Pons (tissue), 1 donor: ENCODE results near the gene SIL1.

Source experiments
- DNase-seq: peaks from one replicate; pipeline ENCODE4 v3.0.0-alpha.2; 2016; ENCODE audit warnings: low spot score

Gene SIL1

DNA sequence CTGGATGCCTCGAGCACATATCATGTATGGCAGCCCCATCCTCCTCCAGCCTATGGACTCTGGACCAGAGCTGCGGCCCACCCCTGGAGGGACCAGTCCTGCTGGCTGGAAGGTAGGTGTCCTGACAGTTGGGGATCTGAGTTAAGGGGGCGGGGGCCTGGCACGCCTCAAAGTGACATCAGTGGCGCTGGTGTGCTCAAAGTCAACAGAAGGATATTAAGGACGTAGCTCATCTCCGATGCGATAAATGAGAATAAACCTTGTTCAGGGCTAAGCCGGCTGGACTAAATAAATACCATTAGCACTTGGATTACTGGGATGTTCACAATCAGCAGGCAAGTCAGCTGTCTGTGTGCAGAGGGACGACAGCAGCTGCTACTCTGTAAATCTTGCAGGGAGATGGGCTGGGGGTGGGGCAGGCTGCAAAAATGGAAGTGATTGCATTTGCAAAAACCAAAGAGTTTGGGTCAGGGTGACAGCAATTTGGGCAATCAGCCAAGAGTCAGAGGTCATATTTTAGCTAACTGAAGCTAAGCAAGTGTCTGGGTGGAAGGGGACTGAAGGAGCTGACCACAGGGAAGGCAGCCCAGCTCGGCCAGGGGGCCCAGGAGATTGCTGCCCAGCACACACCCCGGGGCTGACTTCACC lies 243.0 kb downstream of the SIL1 start:
- DNase-seq: peak; percentile 80

DNA sequence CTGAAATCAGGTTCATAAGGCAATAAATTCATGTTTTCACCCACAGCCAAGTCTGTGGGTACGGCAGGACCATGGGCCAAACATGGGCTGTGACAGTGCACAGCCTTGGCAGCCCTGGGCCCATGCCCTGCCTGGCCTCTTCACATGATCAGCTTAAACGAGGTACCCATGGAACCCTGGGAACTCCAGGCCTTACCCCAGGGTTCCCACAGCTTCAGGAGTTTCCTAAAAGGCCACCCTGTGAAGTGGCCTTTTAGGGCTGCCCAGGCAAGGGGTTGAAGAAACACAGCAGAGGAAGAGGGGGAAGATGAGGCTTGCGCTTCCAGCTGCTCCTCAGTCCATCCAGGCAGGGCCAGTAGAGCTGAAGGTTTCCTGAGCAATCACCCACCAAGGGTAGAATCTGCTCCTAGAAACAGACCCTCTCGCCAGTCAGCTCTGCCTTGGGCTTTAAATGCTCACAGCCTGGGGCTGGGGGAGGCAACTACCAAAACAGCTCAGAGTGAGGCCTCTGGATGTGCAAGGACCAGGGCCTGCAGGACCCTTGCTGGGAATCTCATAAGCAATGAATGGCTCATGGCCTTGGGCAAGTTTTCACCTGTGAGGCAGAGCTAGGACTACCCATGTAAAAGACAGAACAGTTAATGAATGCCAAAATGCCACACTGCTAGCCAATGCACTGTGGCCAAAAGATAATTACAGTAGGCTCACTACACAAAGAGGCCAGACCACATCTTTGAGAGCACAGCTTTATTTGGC lies 243.7 kb downstream of the SIL1 start:
- no peak for DNase-seq

DNA sequence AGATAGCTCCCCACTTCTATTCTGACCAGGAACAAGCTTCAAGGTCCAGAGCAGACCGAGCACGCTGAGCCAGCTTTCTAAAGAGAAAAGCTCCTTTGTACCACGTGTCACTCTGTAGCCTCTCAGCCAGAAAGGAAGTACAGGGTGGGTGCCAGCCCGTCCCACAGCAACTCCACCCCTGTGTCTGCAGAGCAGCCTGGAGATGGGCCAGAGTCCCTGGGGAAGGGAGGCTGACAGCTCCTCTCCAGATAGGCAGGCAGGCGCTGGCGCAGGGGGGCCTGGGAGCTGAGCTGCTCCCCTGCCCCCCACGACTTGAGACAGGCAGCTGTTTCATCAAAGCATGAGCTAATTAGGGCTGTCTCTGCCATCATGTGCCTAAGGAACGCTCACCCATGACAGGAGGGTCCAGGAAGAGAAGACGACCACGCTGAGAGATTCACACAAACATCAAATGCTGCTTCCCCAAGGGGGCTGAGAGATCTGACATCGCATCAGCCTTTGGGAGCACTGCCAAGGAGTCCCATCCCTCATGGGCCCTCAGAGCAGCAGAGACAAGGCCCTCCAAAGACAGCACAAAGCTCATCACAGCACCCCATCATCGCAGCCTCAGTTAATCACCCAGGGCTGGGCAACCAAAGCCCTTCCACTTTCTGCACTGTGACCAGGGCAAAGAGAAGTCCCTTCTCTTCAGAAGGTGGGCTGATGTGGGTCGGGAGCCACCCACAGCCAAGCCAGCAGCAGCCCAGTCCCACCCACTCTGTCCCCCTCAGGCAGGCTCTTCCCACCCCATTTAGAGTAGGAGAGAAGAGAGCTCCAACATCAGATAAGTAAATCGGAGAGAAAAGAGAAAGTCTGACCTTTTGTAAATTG lies 244.5 kb downstream of the SIL1 start:
- peak; percentile 93 for DNase-seq

DNA sequence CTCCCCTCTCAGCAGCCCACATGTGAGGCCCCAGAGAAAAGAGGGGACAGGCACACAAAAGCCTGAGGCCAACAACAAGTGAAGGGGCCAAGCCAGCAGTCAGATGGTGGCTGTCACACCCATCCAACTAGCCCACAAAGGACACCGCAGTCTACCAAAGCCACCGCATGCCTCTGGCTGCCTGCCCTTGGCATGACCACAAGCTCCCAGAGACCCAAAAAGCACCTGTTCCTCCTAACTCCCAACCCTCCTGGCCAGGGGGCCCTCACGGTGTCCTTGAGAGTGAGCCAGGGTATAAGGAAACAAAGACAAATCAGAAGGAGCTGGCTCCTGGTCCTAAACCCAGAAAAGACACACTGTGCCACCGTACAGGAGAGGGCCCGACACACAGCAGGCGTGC lies 245.2 kb downstream of the SIL1 start:
- peak; percentile 60 for DNase-seq

DNA sequence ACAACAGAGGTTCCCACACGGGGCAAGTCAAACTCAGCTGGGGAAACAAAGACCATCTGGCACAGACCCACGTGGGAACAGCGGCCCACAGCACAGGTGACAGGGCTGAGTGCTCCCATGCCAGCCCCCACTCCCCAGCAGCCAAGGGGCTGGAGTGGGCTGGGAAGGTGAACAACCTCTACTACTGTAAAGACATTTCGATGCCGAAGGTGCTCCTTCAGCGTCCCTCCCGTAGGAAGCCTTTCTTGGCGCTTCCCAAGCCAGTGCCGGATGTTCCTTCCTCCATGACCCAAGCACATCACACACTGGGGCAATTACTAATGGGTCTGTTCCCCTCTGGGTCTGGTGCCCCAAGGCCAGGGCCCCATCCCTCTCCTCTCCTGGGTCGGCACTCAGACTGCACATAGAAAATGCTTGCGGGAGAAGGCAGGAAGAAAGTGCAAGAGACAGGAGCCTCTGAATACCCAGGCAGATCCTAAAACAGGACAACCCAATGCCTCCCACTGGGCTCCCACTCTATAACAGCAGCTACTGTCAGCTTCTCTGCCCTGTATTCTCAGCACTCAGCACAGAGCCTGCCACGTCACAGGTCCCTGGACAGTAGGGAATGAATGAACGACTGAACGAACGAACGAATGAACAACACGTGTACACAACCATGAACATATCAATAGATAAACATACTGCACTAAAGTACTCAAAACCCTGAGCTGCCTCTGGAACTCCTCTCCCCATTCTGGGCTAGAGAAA lies 246.0 kb downstream of the SIL1 start:
- DNase-seq: peak; percentile 36

DNA sequence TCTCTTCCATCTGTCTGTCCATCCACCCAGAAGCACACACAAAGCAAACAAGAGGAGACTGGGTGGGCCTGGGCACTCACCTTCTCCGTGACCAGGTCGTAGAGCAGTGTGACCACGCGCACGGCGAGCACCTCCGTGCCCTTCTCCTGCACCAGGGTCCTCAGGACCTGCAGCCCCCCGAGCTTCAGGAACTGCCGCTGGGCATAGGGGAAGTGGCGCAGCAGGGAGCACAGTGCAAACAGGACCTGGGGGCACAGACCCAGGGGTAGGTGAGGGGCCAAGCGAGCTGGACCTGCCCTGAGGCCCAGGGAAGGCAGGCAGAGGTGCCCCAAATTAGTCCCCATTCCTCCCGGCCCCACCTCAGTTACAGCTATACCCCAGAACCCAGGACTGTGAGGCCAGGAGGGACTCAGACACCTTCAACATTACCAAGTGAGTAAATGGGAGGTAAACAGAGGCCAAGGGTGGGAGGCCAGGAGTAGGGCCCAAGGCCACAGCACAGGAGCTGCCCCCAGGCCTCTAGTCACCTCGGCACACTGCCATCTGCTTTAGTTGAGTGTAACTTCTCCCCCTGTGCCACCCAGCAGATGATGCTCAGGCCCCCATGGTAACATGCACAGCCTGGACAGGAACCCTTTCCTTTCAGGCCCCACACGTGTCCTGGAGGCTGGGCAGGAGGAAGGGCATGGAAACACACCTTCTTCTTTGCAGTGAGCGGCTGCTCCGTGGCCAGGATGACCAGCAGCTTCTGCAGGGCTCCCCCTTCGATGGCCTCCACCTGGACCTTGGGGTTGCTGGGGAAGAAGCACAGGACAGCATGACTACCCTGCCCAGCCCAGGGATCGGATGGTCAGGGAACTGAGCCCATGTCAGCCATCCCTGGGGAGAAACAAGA lies 246.8 kb downstream of the SIL1 start:
- DNase-seq: no peak

DNA sequence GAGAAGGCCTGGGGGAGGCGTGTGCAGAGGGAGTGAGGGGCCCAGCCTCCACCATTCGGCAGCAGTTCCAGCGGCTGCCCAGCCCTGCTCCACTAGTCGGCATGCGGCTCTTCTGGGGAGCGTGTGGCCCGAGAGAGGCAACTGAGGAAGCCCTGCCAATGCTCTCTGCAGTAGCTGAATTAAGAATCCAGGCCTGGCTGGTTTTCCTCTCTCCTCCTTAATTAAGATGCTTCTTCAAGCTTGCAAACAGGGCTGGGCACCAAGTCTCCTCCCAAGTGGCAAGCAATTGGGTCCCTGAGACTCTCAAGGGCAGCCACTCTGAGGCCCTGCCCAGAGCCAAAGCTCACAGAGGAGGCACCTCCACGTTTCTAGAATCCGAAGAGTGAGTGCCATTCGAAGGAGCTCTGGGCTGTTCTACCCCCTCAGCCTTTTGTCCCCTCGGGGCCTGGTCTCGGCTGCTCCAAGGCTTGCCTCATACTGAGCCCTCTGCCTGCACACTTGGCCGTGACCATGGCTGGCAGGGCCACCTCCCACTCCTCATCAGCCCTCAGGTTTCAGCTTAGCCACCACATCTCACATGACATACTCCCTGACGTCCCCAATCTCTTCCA lies 247.6 kb downstream of the SIL1 start:
- peak; percentile 70 for DNase-seq

DNA sequence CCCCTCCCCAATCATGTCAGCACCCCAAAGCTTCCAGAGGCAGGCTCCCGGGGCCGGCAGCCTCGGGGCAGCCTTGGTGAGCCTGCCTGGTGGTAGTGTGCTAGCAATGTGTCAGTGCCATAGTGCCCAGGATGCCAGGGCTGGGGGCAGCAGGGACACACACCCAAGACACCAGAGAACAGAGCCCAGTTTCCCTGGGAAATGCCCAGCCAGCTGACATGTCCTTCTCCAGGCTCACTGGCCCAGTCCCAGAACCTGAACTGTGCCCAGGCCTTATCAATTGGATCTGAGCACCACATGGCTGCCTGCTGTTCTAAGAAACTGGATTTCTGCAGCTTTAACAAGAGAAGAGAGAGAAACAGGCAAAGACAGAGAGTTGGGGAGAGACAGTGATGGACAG lies 248.2 kb downstream of the SIL1 start:
- DNase-seq: no peak

DNA sequence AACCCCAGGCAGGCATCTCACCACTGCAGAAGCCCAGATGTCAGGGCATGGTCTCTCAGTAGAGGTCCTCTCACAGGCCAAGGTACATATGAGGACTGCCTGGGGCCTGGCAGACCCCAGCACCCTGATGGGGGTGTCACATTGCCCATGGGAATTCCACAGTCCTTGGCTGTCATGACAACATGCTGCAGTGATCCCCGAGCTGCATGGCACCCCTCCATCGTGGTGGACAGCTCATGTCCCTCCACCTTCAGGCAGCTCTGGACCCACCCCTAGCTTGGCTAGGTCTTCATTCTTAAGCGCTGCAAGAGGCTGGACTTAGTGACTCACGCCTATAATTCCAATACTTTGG lies 249.0 kb downstream of the SIL1 start:
- DNase-seq: no peak

DNA sequence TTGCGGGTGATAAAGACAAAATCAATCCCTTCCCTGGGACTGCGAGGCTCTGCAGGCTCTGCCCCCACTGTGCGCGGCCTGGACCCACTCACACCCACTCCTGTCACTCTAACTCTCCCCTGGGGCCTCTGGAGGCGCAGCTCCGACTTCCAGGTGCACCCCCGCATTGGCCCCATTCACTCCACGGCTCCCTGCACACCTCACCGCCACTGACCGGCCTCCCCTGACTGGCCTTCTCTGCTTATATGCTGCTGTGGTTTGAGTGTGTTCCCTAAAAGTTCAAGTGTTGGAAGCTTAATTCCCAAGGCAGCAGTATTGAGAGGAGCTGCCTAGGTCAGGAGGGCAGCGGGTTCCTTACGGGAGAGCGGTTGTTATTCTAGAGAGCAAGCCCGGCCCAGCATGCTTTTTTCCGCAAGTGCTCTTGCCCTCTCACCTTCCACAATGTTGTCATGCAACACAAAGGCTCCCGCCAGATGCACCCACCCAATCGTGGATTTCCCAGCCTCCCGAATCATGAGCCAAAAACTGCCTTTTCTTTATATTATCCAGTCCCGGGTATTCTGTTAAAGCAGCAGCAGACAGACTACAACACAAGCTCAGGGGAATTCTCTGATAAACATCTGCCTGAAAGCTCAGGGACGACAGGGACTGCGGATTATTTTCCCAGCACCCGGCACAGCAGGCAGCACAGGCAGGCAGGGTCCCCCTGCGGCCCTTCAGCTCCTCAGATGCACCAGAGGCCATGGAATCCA lies 249.5 kb downstream of the SIL1 start:
- no peak for DNase-seq

DNA sequence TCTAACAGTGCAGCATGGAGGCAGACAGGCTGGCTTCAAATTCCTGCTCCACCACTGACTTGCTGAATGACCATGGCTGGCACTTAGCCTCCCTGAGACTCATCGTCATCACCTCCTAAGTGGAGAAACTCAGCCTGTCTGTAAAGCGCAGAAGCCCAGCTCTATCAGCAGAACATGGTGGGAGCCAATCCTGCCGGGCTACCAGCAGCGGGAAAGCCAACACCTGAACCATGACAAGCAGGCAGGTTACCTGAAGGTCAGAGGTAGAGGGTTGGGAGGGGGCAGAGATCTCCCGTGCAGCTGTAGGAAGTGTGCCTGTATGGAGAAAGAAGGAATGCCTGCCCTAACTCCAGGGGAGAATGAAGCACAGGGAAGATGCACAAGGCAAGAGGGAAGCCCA lies 250.4 kb downstream of the SIL1 start:
- DNase-seq: no peak

DNA sequence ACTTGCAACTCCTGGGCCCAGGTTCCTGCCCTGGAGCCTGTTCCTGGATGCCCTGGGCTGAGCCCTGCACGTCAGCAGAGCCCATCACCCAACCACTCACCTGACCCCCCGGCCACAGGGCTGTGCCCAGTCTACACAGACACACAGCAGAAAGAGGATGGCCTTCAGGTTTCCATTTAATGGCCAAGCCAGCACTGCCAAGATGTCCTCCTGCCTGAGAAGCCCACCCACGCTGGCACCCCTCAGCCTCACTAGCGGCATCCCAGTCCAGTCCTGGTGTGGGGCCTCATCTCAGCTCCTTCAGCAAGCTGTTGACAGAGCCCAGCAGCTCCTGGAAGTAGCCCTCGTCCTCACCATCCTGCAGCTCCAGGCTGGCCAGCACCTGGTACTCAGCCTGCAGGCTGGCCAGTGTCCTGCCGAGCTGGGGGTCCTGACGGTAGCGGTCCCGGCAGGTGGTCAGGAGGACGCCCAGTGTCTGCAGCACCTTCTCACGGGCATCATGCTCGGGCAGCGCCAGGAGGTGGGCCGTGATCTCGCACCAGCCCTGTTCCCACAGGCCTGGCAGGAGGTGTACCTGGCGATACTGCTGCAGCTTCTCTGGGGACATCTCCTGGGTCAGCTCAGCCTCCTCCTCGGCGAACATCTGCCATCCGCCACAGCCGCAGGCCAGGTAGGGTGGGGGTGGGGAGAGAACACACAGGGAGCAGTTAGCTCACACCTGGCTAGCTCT lies 251.2 kb downstream of the SIL1 start:
- no peak for DNase-seq

DNA sequence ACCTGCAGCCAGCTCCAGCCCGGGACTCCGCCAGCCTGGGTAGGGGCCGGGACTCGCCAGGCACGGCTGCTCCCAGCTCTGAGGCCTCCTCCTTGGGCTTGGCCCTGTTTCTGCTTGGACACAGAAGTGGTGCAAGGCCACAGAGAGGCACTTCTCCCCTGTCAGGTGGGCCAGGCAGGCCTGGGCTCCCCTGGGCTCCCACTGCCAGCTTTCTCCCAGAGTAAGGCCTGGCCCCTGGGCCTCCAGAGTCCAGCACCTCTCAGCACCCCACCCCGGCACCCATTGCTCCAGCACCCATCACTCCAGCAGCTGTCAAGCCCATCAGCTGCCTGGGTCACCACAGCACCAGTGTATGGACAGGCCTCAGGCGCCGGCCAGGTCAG lies 251.9 kb downstream of the SIL1 start:
- peak; percentile 78 for DNase-seq

DNA sequence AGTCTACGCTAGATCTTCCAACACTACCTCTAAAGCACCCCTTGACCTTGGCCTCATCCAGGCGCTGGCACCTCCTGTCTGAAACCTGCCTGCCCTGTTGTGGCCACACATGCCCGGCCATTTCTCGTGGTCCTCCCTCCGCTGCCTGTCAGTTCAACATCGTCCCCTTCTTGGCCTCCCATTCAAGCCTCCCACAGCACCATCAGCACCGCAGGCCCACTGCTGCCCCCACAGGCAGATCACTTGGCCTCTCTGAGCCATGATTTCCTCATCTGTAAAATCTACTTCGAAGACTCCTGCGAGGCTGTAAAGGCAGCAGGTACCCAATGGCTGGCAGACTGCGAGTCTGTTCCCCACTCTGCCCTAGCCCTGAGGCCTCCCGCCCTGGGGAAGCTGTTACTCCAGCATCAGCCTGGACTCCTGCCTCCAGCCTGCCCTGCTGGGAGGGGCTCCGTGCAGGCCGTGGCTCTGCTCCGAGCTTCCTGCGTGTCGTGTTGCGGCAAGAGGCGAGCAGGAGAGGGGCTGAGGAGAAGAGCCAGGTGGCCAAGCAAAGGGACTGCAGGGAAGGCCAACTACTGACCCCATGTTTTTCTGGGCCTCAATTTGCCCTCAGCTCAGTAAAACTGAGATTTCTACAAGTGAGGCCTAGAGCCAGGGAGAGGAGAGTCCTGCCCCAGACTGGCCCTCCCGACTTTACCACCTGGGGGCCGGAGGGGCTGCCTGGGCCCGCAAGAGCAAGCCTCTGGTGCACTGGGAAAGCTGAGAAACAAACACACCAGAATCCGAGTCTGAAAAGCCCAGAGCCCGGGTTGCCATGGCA lies 252.5 kb downstream of the SIL1 start:
- no peak for DNase-seq

DNA sequence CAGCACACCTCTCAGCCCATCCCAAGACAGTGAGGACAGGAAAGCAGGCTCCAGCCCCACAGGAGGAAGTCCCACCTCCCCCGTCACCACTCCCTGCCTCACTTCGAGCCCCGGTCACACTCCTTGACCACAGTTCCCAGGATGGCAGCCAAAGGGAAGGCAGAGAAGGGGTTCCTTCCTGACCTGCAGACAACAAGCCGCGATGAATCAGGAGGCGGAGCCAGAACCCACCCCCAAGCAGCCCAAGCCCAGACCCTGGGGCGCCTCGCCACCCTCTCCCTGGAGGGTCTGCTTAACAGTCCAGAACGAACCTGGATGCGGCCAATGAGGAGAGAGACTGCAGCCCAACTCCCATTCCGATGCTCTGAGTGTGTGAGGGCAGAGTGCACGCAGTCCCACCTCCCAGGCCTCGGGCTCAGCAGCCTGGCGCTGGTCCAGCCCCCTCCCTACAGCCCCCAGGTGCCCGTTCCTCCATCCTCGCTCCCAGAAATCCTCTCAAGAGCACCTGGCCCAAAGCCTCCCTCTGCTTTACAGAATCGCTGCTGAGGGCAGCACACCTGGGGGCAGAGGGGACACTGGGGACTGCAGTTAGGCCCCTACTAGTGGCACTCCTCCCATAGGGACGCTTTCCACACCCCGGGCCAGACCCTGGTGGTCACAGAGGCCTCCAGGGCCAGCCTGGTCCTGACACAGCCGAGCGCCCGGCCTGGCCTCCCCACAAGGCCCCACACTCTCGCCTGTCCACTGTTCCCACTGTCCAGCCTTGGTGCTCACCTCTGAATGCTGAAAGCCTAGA lies 253.4 kb downstream of the SIL1 start:
- no peak for DNase-seq

DNA sequence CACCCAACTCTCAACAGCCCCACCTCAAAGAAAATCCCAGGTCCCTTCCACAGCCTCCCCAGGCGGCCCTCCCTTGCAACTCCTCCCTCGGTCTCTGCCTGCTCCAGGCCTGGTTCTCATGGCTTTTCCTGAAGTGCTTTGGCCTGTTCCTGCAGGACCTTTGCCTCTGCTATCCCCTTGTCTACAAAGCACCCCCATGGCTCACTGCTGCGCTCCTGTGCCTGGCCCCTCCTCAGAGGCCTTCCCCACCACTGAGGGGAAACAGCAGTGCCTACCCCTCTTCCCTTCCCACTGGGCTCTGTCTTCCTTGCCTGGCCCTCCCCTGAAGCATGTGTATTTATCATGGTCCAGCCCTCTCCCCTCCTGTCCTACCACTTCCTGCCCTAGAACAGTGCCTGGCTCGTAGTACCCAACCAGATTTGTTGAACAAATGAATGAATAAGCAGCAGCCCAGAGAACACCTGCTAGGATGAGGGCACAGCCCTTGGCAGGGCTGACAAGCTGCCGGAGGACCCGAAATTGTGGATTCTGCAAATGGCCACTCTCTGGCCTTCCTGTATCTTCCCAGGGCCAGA lies 254.5 kb downstream of the SIL1 start:
- no peak for DNase-seq

DNA sequence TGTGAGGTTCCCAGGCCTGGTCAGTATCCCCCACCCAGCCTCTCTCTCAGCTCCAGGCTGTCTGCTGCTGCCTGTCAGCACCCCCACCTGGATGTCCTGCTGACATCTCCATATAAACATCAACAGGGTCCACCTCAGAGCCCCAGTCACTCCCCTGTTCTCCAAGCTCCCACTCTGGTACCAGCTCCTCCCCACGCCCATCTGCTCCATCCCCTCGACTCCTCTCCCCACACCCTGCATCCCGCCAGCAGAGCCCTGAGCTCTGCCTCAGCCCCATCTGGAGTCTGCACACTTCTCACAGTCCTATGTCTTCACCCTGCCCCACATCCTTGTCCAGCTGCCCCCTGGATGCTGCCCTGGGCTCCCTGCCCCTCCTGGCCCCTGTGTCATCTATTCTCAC lies 255.3 kb downstream of the SIL1 start:
- DNase-seq: no peak
